ENCODE measurements around the gene PDXP.
"Not testable (repeated sequence)": the region's sequence is repeated elsewhere in the genome, so short reads cannot be mapped to it uniquely, and the experiment has no call there.

The PDXP gene

DNA sequence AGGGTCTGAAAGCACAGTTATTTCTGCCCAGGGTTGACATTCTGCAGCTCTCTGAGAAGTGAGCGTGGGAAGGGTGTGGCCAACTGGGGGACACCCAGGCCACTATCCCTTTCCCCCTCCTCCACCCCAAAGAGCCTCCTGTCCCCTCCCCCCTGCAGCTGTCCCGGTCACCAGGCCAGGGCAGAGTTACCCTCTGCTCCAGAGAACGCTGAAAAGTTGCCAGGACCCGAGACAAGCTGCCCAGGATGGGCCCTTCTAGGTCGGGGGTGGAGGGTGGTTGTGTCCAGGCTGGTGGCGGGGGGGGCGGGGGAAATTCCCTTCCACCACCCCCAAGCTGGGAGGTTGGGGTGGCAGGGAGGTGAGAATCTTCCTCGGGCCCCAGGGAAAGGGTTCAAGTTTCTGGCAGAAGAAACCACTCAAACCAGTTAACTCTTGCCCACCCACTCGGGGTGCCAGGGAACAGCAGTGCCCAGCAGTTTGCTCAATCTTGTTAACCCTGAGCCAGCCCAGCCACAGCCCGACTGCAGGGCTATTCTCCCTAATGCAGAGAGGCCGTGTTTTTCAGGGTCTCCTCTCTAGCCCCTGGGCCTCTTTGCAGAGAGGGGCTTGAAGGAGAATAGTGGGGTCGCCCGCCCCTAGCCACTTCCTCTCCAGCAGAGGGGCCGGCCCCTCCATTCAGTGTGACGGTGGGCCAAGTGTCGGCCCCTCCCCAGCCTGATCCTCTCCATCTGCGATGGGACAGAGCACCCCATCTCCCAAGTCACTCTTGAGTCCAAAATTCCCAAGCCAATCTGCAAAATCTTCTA lies 17.6 kb downstream of the PDXP start:
- DNase-seq = peak in 1 of 2 donors; percentile 25

- peak; percentile 96 to 97 for DNase-seq
These were observed 18.4 kb downstream of the PDXP start for GRCh38 chr22:37676736-37677492.

DNA sequence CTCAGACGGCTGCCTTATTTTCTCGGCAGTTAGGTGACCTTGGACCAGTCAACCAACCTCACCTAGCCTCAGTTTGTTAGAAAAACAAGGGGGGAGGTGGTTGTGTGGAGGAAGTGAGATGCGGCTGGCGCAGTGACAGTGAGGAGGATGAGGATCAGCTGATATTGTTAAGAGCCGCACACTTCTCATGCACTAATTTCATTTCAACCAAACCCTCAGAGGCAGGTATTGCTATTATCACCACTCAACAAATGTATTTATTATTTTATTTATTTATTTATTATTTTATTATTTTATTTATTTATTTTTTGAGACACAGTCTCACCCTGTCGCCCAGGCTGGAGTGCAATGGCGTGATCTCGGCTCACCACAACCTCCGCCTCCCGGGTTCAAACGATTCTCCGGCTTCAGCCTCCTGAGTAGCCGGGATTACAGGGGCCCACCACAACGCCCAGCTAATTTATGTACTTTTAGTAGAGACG lies 19.0 kb downstream of the PDXP start:
- DNase-seq = no peak

DNA sequence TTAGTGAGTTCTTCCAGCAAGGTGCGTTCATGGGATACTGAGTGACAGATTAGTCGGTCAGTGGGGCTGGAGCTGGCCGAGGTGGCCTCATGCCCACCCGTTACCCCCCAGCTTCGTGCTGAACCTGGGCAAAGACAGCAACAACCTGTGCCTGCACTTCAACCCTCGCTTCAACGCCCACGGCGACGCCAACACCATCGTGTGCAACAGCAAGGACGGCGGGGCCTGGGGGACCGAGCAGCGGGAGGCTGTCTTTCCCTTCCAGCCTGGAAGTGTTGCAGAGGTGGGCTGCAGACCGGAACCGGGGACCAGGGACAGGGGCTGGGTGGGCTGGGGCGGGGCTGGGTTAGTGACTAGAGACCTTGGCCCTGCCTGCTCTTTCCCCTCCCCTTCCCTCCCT lies 19.8 kb downstream of the PDXP start:
- no peak for DNase-seq

DNA sequence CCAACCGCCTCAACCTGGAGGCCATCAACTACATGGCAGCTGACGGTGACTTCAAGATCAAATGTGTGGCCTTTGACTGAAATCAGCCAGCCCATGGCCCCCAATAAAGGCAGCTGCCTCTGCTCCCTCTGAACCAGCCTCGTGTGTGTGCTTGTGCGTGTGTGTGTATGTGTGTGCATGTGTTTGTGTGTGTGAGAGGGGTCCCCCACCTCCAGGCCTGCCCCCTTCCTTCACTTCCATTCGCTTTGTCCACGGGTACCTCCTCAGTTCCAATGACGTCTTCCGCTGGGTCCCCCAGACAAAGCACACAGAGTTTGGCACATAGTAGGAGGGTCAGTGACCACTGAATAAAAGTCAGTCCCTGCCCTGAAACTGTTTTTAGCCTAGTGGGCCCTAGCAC lies 21.1 kb downstream of the PDXP start:
- DNase-seq = no peak

DNA sequence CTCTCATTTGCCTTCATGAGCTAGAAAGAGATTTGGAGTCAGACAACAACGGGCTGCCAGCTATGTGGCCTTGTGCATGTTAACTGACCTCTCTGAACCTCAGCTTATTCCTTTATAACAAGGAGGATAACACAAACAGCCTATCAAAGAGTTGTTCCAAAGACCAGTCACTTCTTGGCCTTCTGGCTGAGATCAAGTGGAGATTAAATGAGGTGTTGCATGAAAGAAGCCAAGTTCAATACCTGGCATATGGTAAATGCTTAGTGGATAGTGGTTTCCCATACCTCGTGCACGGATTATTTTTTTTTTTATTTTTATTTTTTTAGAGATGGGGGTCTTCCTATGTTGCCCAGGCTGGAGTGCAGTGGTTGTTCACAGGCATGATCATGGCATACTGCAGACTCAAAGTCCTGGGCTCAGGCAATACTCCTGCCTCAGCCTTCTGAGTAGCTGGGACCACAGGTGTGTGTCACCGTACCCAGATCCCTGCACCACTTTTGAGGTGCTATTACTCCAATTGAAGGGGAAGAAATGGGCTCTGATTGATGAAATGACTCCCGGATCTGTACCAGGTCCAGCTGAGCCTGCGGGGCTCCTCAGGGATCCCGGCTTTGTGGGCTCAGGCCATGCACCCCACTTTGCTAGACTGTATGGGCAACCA lies 21.8 kb downstream of the PDXP start:
- no peak for DNase-seq

- DNase-seq = no peak
These were observed 22.5 kb downstream of the PDXP start for GRCh38 chr22:37681001-37681424.

- peak; percentile 71 to 74 for DNase-seq
These were observed 23.1 kb downstream of the PDXP start for GRCh38 chr22:37681556-37682049.

GRCh38 chr22:37684803-37685615 lies 26.5 kb downstream of the PDXP start:
- no peak for DNase-seq

GRCh38 chr22:37686002-37686982 lies 27.8 kb downstream of the PDXP start, which contains the start of gene NOL12:
NOL12 (plus strand) TSS chr22:37686343; CDS start chr22:37686393, 50 bp downstream.
- peak; percentile 72 for DNase-seq

DNA sequence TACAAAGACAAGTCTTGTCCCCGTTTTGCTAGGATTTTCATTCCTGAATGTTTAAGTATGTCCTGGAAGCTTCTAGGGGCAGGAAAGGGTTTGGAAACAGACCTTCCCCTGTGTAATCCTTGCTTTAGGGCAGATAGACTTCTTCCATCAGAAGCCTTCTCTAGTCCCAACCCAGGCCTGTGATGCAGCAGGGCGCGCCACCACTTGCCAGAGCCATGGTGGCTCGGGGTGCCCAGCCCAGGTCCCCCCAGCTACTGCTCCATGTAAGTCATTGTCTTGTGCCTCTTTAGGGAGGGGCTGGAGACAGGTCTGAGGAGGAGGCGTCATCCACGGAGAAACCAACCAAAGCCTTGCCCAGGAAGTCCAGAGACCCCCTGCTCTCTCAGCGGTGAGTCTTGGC lies 31.9 kb downstream of the PDXP start:
- no peak for DNase-seq

GRCh38 chr22:37690901-37691504 lies 32.5 kb downstream of the PDXP start:
- DNase-seq = no peak

DNA sequence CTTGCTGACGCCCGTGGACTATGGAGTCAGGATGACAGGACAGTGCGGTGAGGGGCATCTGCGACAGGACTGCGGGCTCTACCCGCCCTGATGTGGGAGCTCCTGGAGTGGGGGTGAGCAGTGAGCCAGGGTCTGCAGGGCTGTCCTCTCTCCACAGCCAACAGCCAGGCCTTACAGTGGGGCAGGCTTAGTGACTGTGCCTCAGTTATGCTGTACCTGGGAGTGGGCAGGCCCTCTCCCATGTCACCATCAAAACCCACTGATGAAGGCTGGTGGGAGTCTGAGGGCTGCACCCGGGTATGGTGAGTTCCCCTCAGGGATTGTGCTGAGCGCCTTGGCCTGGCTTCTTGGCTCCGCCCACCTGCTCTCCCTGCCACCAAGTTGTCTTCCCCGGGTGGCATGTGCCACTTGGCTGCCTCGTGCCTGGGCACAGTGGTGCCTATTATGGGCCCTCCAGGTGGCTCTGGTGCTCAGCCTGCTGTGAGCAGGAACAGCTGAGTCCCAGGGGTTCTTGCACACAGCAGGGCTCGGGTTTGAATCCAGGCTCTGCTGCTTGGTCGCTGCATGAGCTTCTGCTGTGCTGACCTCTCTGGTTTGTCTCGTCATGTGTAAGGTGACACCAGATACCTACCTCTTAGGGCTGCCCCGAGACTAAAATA lies 34.2 kb downstream of the PDXP start:
- no peak for DNase-seq

GRCh38 chr22:37694131-37694530 lies 35.6 kb downstream of the PDXP start:
- not testable (repeated sequence) for DNase-seq

- DNase-seq = not testable (repeated sequence)
These were observed 37.7 kb downstream of the PDXP start for GRCh38 chr22:37696260-37696656.

GRCh38 chr22:37696657-37697537 lies 38.4 kb downstream of the PDXP start, which contains the start of gene TRIOBP:
TRIOBP (plus strand) TSS chr22:37697048; CDS start chr22:37701366, 4,318 bp downstream.
- DNase-seq = peak; percentile 81 to 84

- no peak for DNase-seq
These were observed 39.0 kb downstream of the PDXP start for GRCh38 chr22:37697538-37697835.

DNA sequence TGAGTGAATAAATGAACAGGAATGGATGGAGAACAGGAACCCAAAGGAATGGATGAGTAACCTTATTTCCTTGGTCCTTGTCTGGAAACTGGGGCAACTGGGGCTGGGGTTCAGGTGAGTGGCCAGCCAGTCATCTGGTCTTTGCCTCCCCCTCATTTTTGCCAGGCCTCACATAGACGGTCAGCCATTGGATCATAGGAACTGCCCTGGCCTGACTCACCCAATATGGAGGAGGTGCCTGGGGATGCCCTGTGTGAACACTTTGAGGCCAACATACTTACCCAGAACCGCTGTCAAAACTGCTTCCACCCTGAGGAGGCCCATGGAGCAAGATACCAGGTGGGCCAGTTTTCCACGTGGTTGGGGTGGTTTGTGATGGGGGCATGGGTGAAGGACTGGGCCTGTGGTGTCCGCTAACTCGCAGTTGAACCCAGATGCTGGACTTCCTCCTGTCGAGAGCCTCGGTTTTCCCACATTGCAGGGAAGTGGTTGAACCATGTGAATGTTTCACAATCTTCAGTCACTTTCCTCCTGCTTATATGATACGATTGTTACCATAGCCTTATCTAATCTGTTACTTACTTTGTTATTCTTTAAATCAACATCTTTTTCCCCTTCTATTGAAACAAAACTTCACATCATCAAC lies 42.7 kb downstream of the PDXP start:
- DNase-seq = no peak

All from activated CD4-positive, alpha-beta T cell treated with anti-CD3 and anti-CD28 coated beads for 4 hours (primary cell).